ENCODE data around the gene TRIM6. TPM values are rescaled to one million over a fixed set of nuclear protein-coding genes. Genes with fewer than 3 reads are reported as not detected.

The TRIM6 gene
- total and polyA plus RNA-seq, 2 donors from 2014 or later = 6.5 to 7.4 TPM

DNA sequence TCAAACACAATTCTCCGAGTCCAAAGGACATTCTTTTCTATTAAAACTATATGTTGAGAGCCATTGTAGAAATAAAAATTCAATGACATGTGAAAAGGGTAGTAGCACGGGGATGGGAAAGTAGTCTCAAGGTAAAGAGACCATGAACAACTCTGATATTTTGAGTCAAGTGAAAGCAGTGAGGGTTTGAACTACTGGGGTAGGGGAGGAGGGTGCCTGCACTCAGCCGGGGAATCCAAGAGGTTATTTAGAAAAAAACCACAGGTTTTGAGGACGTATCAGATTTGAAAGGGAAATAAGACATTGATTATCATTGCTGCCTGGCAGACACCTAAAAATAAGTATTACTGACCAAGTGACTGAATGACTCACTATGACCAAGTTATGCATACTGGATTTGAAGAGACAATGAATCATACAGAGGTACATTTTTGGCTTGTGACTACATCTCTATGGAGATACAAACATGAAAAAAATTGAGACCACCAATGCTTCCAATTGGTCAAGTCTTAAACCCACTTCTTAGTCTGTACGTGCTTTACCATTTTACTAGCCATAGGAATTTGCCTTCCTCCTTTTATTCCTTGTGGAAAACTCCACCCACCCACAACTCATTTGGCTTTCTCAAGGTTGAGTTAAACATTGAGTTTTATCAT, 45.9 kb upstream of the TRIM6 start:
- H3K27ac ChIP-seq (ENCODE audit: low read depth in 2 of 2, low read length in 2 of 2) = no peak overlapping the region
- FAIRE-seq (no peak), DNase-seq (no peak)
- H3K9ac ChIP-seq (ENCODE audit: low read length in 3 of 3) = no peak overlapping the region
- TF ChIP-seq, protein P1, sequence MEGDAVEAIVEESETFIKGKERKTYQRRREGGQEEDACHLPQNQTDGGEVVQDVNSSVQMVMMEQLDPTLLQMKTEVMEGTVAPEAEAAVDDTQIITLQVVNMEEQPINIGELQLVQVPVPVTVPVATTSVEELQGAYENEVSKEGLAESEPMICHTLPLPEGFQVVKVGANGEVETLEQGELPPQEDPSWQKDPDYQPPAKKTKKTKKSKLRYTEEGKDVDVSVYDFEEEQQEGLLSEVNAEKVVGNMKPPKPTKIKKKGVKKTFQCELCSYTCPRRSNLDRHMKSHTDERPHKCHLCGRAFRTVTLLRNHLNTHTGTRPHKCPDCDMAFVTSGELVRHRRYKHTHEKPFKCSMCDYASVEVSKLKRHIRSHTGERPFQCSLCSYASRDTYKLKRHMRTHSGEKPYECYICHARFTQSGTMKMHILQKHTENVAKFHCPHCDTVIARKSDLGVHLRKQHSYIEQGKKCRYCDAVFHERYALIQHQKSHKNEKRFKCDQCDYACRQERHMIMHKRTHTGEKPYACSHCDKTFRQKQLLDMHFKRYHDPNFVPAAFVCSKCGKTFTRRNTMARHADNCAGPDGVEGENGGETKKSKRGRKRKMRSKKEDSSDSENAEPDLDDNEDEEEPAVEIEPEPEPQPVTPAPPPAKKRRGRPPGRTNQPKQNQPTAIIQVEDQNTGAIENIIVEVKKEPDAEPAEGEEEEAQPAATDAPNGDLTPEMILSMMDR (IDR thresholded peaks at IDR 0.05; ENCODE audit: borderline replicate concordance, extremely low read depth, insufficient read depth) = no peak
- no peaks in the 10 kb centered on the region for H3K9me3 ChIP-seq (ENCODE audit: control insufficient read depth in 2 of 3, insufficient read depth in 1 of 3, low read length in 3 of 3)
- H3K27me3 ChIP-seq (ENCODE audit: control insufficient read depth, insufficient read depth, low read length) = no peaks in the 10 kb centered on the region
- H3K4me3 ChIP-seq (ENCODE audit: low read length in 3 of 3) = no peak overlapping the region
- no peaks in the 10 kb centered on the region for H3K4me1 ChIP-seq (ENCODE audit: control insufficient read depth in 2 of 3, insufficient read depth in 2 of 3, low read depth in 1 of 3, low read length in 3 of 3)
- H3K36me3 ChIP-seq (ENCODE audit: control insufficient read depth in 2 of 3, insufficient read depth in 3 of 3, low read length in 3 of 3) = no peaks in the 10 kb centered on the region
- intact Hi-C loops (cut with DNase I) = no loop called here

DNA sequence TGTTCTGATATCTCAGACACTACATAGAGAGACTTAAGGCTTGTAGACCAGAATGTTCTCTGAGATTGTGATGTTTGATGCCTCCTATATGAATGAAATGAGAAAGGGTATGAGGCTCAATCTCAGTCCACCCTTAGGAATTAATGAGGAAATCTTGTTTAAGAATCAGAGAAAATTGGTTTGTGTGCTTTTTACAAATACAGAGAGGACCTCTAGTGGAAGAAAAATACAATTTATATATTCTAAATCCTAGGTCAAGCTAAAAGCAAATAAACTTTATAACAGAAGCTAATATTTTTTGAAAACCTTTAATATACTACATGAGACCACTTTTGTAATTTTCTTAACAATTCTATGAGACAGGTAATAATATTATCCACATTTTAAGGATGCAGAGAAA, 43.1 kb upstream of the TRIM6 start:
- no peak for FAIRE-seq
- intact Hi-C loops (cut with DNase I) = no loop called here
- DNase-seq = no peak
- no peak overlapping the region for H3K4me3 ChIP-seq (ENCODE audit: low read length in 3 of 3)
- no peaks in the 10 kb centered on the region for H3K4me1 ChIP-seq (ENCODE audit: control insufficient read depth in 2 of 3, insufficient read depth in 2 of 3, low read depth in 1 of 3, low read length in 3 of 3)
- no peaks in the 10 kb centered on the region for H3K9me3 ChIP-seq (ENCODE audit: control insufficient read depth in 2 of 3, insufficient read depth in 1 of 3, low read length in 3 of 3)
- H3K27ac ChIP-seq (ENCODE audit: low read depth in 2 of 2, low read length in 2 of 2) = no peak overlapping the region
- H3K36me3 ChIP-seq (ENCODE audit: control insufficient read depth in 2 of 3, insufficient read depth in 3 of 3, low read length in 3 of 3) = no peaks in the 10 kb centered on the region
- no peak overlapping the region for H3K9ac ChIP-seq (ENCODE audit: low read length in 3 of 3)
- no peaks in the 10 kb centered on the region for H3K27me3 ChIP-seq (ENCODE audit: control insufficient read depth, insufficient read depth, low read length)
- TF ChIP-seq, protein P1 (IDR thresholded peaks at IDR 0.05; ENCODE audit: borderline replicate concordance, extremely low read depth, insufficient read depth) = no peak

DNA sequence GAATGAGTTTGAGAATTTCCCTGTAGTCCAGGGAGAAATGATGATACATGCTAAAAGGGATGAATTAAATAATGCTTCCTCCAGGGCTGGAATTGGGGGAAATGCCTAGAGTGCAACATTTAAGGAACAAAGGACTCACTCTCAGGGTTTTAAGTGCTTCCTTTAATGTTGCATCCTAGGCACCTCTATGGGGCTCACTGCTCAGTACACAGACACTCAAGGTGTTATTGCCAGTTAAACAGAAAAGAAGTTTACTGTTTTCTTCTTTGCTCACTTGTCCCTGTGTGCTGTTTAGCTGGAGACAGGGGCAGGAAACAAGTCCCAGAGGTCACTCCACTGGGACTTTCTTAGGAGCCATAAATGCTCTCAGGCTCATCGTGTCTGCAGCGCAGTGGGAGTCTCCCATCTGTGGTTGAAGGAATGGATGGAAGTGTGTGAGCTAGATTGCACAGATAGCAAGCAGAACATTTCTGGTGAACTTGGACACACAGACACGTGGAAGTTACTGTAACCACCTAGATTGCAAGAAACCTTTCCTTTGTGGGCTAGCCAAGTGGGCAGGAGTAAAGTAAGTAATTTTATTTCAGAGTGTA, 39.7 kb upstream of the TRIM6 start:
- no peak overlapping the region for H3K27ac ChIP-seq (ENCODE audit: low read depth in 2 of 2, low read length in 2 of 2)
- FAIRE-seq (no peak), DNase-seq (peak in 1 of 5 donors; percentile 1)
- H3K4me3 ChIP-seq (ENCODE audit: low read length in 3 of 3) = no peak overlapping the region
- H3K9ac ChIP-seq (ENCODE audit: low read length in 3 of 3) = no peak overlapping the region
- no peaks in the 10 kb centered on the region for H3K36me3 ChIP-seq (ENCODE audit: control insufficient read depth in 2 of 3, insufficient read depth in 3 of 3, low read length in 3 of 3)
- no peaks in the 10 kb centered on the region for H3K9me3 ChIP-seq (ENCODE audit: control insufficient read depth in 2 of 3, insufficient read depth in 1 of 3, low read length in 3 of 3)
- TF ChIP-seq, protein P1 (IDR thresholded peaks at IDR 0.05; ENCODE audit: borderline replicate concordance, extremely low read depth, insufficient read depth) = no peak
- no peaks in the 10 kb centered on the region for H3K4me1 ChIP-seq (ENCODE audit: control insufficient read depth in 2 of 3, insufficient read depth in 2 of 3, low read depth in 1 of 3, low read length in 3 of 3)
- intact Hi-C loops (cut with DNase I) = no loop called here
- no peaks in the 10 kb centered on the region for H3K27me3 ChIP-seq (ENCODE audit: control insufficient read depth, insufficient read depth, low read length)

All from kidney (tissue), 14 donors.